Anterior cingulate cortex (tissue), 58 donors: ENCODE results near the gene CACNB4.
"Not testable (repeated sequence)": the region's sequence is repeated elsewhere in the genome, so short reads cannot be mapped to it uniquely, and the experiment has no call there.

ENCODE experiments used
- DNase-seq, 58 donors: peaks; one replicate each; lab custom pipeline; 2025; lab: John Stamatoyannopoulos, UW

The CACNB4 gene

GRCh38 chr2:152090726-152091125 is 8.1 kb downstream of the CACNB4 start:
- not testable (repeated sequence) for DNase-seq

- DNase-seq = peak in 1 of 58 donors; percentile 7
These were observed 9.6 kb downstream of the CACNB4 start for GRCh38 chr2:152089238-152089637.

GRCh38 chr2:152088006-152088405 is 10.8 kb downstream of the CACNB4 start:
- no peak for DNase-seq

- no peak for DNase-seq
These were observed 12.6 kb downstream of the CACNB4 start for GRCh38 chr2:152086231-152086630.

GRCh38 chr2:152084076-152084475 is 14.8 kb downstream of the CACNB4 start:
- no peak for DNase-seq

GRCh38 chr2:152083202-152083875 is 15.5 kb downstream of the CACNB4 start:
- DNase-seq = no peak

- no peak for DNase-seq
These were observed 20.2 kb downstream of the CACNB4 start for GRCh38 chr2:152078662-152079061.

- DNase-seq = peak in 1 of 58 donors; percentile 13
These were observed 20.8 kb downstream of the CACNB4 start for GRCh38 chr2:152078023-152078422.

- no peak for DNase-seq
These were observed 23.3 kb downstream of the CACNB4 start for GRCh38 chr2:152075461-152076050.

- no peak for DNase-seq
These were observed 26.8 kb downstream of the CACNB4 start for GRCh38 chr2:152072011-152072410.

- no peak for DNase-seq
These were observed 27.3 kb downstream of the CACNB4 start for GRCh38 chr2:152071518-152071917.

- DNase-seq = no peak
These were observed 27.8 kb downstream of the CACNB4 start for GRCh38 chr2:152071092-152071491.

GRCh38 chr2:152068226-152068625 is 30.6 kb downstream of the CACNB4 start:
- DNase-seq = no peak

GRCh38 chr2:152067823-152068222 is 31.0 kb downstream of the CACNB4 start:
- DNase-seq = no peak

GRCh38 chr2:152065945-152066344 is 32.9 kb downstream of the CACNB4 start:
- DNase-seq = no peak

GRCh38 chr2:152064001-152064400 is 34.8 kb downstream of the CACNB4 start:
- no peak for DNase-seq

GRCh38 chr2:152063325-152063924 is 35.4 kb downstream of the CACNB4 start:
- no peak for DNase-seq

- peak in 24 of 58 donors; percentile 4 to 72 (median 28) for DNase-seq
These were observed 36.4 kb downstream of the CACNB4 start for GRCh38 chr2:152062125-152063091.

GRCh38 chr2:152061383-152061782 is 37.5 kb downstream of the CACNB4 start:
- no peak for DNase-seq

- no peak for DNase-seq
These were observed 40.2 kb downstream of the CACNB4 start for GRCh38 chr2:152058655-152059054.

- DNase-seq = no peak
These were observed 42.4 kb downstream of the CACNB4 start for GRCh38 chr2:152056418-152056817.
